Natural killer cell treated with Interleukin-12 subunit alpha and Interleukin-12 subunit beta and Interleukin-15 and Interleukin-18, amount 100 ng/mL, for 72 hours (primary cell): ENCODE data around the gene IFIT1. TPM values are rescaled to one million over a fixed set of nuclear protein-coding genes. Genes with fewer than 3 reads are reported as not detected.
"Not testable (repeated sequence)": the region's sequence is repeated elsewhere in the genome, so short reads cannot be mapped to it uniquely, and the experiment has no call there.

Source experiments
- ATAC-seq, 2 donors: fragments of 150-1000 bp; cut with Tn5 transposase in 1 of 2; sonication (Bioruptor Pico), chemical (Tn5 transposase) in 1 of 2; 2 replicates each; pipeline ENCODE4 v1.10.0; 2021
- DNase-seq: peaks from one replicate; pipeline ENCODE4 v3.0.0; 2022; ENCODE audit warnings: low spot score
- H3K27ac Mint-ChIP-seq, 2 donors: 1 replicate in 1 of 2; 2 replicates in 1 of 2; pipeline ENCODE4 v1.8.0; 2022; ENCODE audit warnings: mixed read lengths in 2 of 2, mild to moderate bottlenecking in 1 of 2, moderate library complexity in 1 of 2
- H3K27me3 Mint-ChIP-seq, 2 donors: 1 replicate in 1 of 2; 2 replicates in 1 of 2; pipeline ENCODE4 v1.8.0; 2022; ENCODE audit warnings: mixed read lengths in 2 of 2
- H3K36me3 Mint-ChIP-seq: one replicate; pipeline ENCODE4 v1.8.0; 2022; ENCODE audit warnings: mixed read lengths
- H3K4me1 Mint-ChIP-seq, 2 donors: 1 replicate in 1 of 2; 2 replicates in 1 of 2; pipeline ENCODE4 v1.8.0; 2022; ENCODE audit warnings: low read depth in 2 of 2, mixed read lengths in 2 of 2, mild to moderate bottlenecking in 1 of 2
- H3K4me3 Mint-ChIP-seq: one replicate; pipeline ENCODE4 v1.8.0; 2022; ENCODE audit warnings: mixed read lengths
- H3K9me3 Mint-ChIP-seq: 2 replicates; pipeline ENCODE4 v1.8.0; 2022; ENCODE audit warnings: mixed read lengths
- total RNA-seq, 2 donors: library from RNA; stranded (reverse); gene quantifications; one replicate each; pipeline ENCODE4 v1.2.3, GENCODE V29; 2022

The IFIT1 gene
- total RNA-seq, 2 donors from 2014 or later = 0.36 to 0.69 TPM

GRCh38 chr10:89373916-89374711 lies 18.3 kb upstream of the IFIT1 start:
- Mint-ChIP-seq H3K4me1 (peaks cover 2 to 3% of the 10 kb centered on the region in 2 donors), H3K9me3 (no peaks in the 10 kb centered on the region), H3K36me3 (no peaks in the 10 kb centered on the region), H3K27me3 (peaks cover 6 to 19% of the 10 kb centered on the region in 2 donors), H3K4me3 (no peak overlapping the region), H3K27ac (no peak overlapping the region)
- no peak for DNase-seq
- no peak for ATAC-seq

- ATAC-seq (no peak), DNase-seq (no peak)
- no peak overlapping the region for H3K27ac Mint-ChIP-seq
- no peak overlapping the region for H3K4me3 Mint-ChIP-seq
- H3K36me3 Mint-ChIP-seq = no peaks in the 10 kb centered on the region
- peaks cover 6 to 16% of the 10 kb centered on the region in 2 donors for H3K27me3 Mint-ChIP-seq
- no peaks in the 10 kb centered on the region for H3K9me3 Mint-ChIP-seq
- H3K4me1 Mint-ChIP-seq = no peaks in the 10 kb centered on the region
Observed at GRCh38 chr10:89374713-89375141, 17.7 kb upstream of the IFIT1 start.

GRCh38 chr10:89377705-89378637 lies 14.5 kb upstream of the IFIT1 start, which contains the start of gene IFIT1B:
Gene IFIT1B, plus strand, starts transcription at chr10:89378056. Its CDS starts 80 bp downstream, at chr10:89378136.
- Mint-ChIP-seq H3K4me3 (no peak within 1 kb of the TSS), H3K4me1 (no peaks in the 10 kb centered on the region), H3K9me3 (no peaks in the 10 kb centered on the region), H3K27me3 (peaks cover 6 to 10% of the 10 kb centered on the region in 2 donors), H3K36me3 (no peaks in the 10 kb centered on the region), H3K27ac (no peak within 1 kb of the TSS)
- no peak for ATAC-seq
- DNase-seq = no peak

- peaks cover 5 to 10% of the 10 kb centered on the region in 2 donors for H3K27me3 Mint-ChIP-seq
Observed at GRCh38 chr10:89379103-89379502, 13.3 kb upstream of the IFIT1 start.

GRCh38 chr10:89382757-89383156 lies 9.7 kb upstream of the IFIT1 start:
- H3K27me3 Mint-ChIP-seq = peaks cover 0 to 4% of the 10 kb centered on the region in 2 donors
- no peak for ATAC-seq

More at GRCh38 chr10:89379103-89379502, 13.3 kb upstream of the IFIT1 start:
- ATAC-seq (no peak), DNase-seq (no peak)
- no peak overlapping the region for H3K4me3 Mint-ChIP-seq
- no peaks in the 10 kb centered on the region for H3K36me3 Mint-ChIP-seq
- no peaks in the 10 kb centered on the region for H3K4me1 Mint-ChIP-seq
- H3K27ac Mint-ChIP-seq = no peak overlapping the region
- no peaks in the 10 kb centered on the region for H3K9me3 Mint-ChIP-seq

GRCh38 chr10:89384474-89385340 lies 7.7 kb upstream of the IFIT1 start:
- H3K27ac Mint-ChIP-seq = no peak overlapping the region
- H3K27me3 Mint-ChIP-seq = peaks cover 0 to 3% of the 10 kb centered on the region in 2 donors
- ATAC-seq (no peak), DNase-seq (no peak)
- no peaks in the 10 kb centered on the region for H3K36me3 Mint-ChIP-seq
- no peaks in the 10 kb centered on the region for H3K4me1 Mint-ChIP-seq
- H3K9me3 Mint-ChIP-seq = no peaks in the 10 kb centered on the region
- no peak overlapping the region for H3K4me3 Mint-ChIP-seq

More at GRCh38 chr10:89382757-89383156, 9.7 kb upstream of the IFIT1 start:
- Mint-ChIP-seq H3K36me3 (no peaks in the 10 kb centered on the region), H3K27ac (no peak overlapping the region), H3K4me3 (no peak overlapping the region), H3K4me1 (no peaks in the 10 kb centered on the region), H3K9me3 (no peaks in the 10 kb centered on the region)
- DNase-seq = no peak

GRCh38 chr10:89388806-89389205 lies 3.6 kb upstream of the IFIT1 start:
- Mint-ChIP-seq H3K9me3 (no peaks in the 10 kb centered on the region), H3K4me3 (no peak overlapping the region), H3K36me3 (no peaks in the 10 kb centered on the region)

GRCh38 chr10:89389254-89389653 lies 3.2 kb upstream of the IFIT1 start:
- Mint-ChIP-seq H3K27me3 (peaks cover 0 to 3% of the 10 kb centered on the region in 2 donors), H3K36me3 (no peaks in the 10 kb centered on the region), H3K4me1 (peaks cover 15 to 16% of the 10 kb centered on the region in 2 donors), H3K9me3 (no peaks in the 10 kb centered on the region), H3K27ac (no peak overlapping the region), H3K4me3 (no peak overlapping the region)
- ATAC-seq (no peak), DNase-seq (no peak)

More at GRCh38 chr10:89388806-89389205, 3.6 kb upstream of the IFIT1 start:
- DNase-seq = no peak
- H3K27ac Mint-ChIP-seq = no peak overlapping the region
- no peak for ATAC-seq
- H3K27me3 Mint-ChIP-seq = peaks cover 0 to 3% of the 10 kb centered on the region in 2 donors
- H3K4me1 Mint-ChIP-seq = peaks cover 15 to 16% of the 10 kb centered on the region in 2 donors

GRCh38 chr10:89390476-89391225 lies 1.8 kb upstream of the IFIT1 start:
- Mint-ChIP-seq H3K4me1 (peaks cover 15 to 16% of the 10 kb centered on the region in 2 donors), H3K27ac (no peak overlapping the region), H3K36me3 (no peaks in the 10 kb centered on the region), H3K27me3 (no peaks in the 10 kb centered on the region), H3K9me3 (no peaks in the 10 kb centered on the region), H3K4me3 (no peak overlapping the region)
- no peak for DNase-seq
- no peak for ATAC-seq

- H3K9me3 Mint-ChIP-seq, H3K36me3 Mint-ChIP-seq, ATAC-seq, DNase-seq, H3K4me3 Mint-ChIP-seq, H3K27ac Mint-ChIP-seq, H3K27me3 Mint-ChIP-seq: not testable (repeated sequence)
- peaks cover 15 to 16% of the 10 kb centered on the region in 2 donors for H3K4me1 Mint-ChIP-seq
Observed at GRCh38 chr10:89391226-89391576, 1.2 kb upstream of the IFIT1 start.

- peak overlapping the region; percentile 90 for H3K4me3 Mint-ChIP-seq
- ATAC-seq (peak; percentile 52 to 59), DNase-seq (no peak)
- peaks cover 15 to 16% of the 10 kb centered on the region in 2 donors for H3K4me1 Mint-ChIP-seq
- H3K36me3 Mint-ChIP-seq = no peaks in the 10 kb centered on the region
- peak overlapping the region in 1 of 2 donors; percentile 92 for H3K27ac Mint-ChIP-seq
- no peaks in the 10 kb centered on the region for H3K9me3 Mint-ChIP-seq
- H3K27me3 Mint-ChIP-seq = no peaks in the 10 kb centered on the region
Observed at GRCh38 chr10:89392974-89393373, 551 bp downstream of the IFIT1 start.

GRCh38 chr10:89393898-89394297 lies 1.5 kb downstream of the IFIT1 start:
- Mint-ChIP-seq H3K36me3 (no peaks in the 10 kb centered on the region), H3K27ac (no peak overlapping the region), H3K9me3 (no peaks in the 10 kb centered on the region), H3K4me3 (no peak overlapping the region), H3K27me3 (no peaks in the 10 kb centered on the region), H3K4me1 (peaks cover 15 to 18% of the 10 kb centered on the region in 2 donors)
- DNase-seq (no peak), ATAC-seq (no peak)
